CD14-positive monocyte (primary cell): Measurements from ENCODE around the gene CDH15. TPM values are rescaled to one million over a fixed set of nuclear protein-coding genes. Genes with fewer than 3 reads are reported as not detected.

Source experiments
- DNase-seq, 3 donors: peaks; one replicate each; pipeline ENCODE4 v3.0.0-alpha.2; 2011 to 2022
- H2AFZ ChIP-seq: 2 replicates; pipeline ENCODE4 v1.6.0; 2012; ENCODE audit warnings: mild to moderate bottlenecking, low read depth, low read length, inconsistent platforms; ENCODE audit not compliant: insufficient read depth, poor library complexity, severe bottlenecking
- H3K27ac ChIP-seq, 2 donors: 1 replicate in 1 of 2; 2 replicates in 1 of 2; pipeline ENCODE4 v1.5.1; 2012 to 2013; ENCODE audit warnings: low read length in 2 of 2, control low read depth in 1 of 2, inconsistent platforms in 1 of 2, low read depth in 1 of 2, mild to moderate bottlenecking in 1 of 2
- H3K27me3 ChIP-seq, 2 donors: one replicate each; pipeline versions ENCODE4 v1.6.0 to v1.6.1; 2011 to 2013; ENCODE audit warnings: low read length in 2 of 2; ENCODE audit not compliant: control insufficient read depth in 2 of 2, insufficient read depth in 2 of 2
- H3K36me3 ChIP-seq, 2 donors: replicated peaks in 1 of 2; 1 replicate in 1 of 2; 2 replicates in 1 of 2; pipeline versions ENCODE4 v1.5.1 to v1.6.1; 2012 to 2013; ENCODE audit warnings: low read length in 2 of 2, control low read depth in 1 of 2, inconsistent platforms in 1 of 2, mild to moderate bottlenecking in 1 of 2; ENCODE audit not compliant: insufficient read depth in 2 of 2, control insufficient read depth in 1 of 2
- H3K4me1 ChIP-seq, 2 donors: 1 replicate in 1 of 2; 2 replicates in 1 of 2; pipeline versions ENCODE4 v1.5.1 to v1.6.1; 2012 to 2013; ENCODE audit warnings: low read length in 2 of 2, control low read depth in 1 of 2, inconsistent platforms in 1 of 2, mild to moderate bottlenecking in 1 of 2, moderate library complexity in 1 of 2; ENCODE audit not compliant: insufficient read depth in 2 of 2, control insufficient read depth in 1 of 2
- H3K4me2 ChIP-seq: replicated peaks from 2 replicates; pipeline ENCODE3; 2012; ENCODE audit warnings: low read length, moderate library complexity, mild to moderate bottlenecking; ENCODE audit not compliant: poor library complexity, severe bottlenecking; ENCODE audit errors: extremely low read depth
- H3K4me3 ChIP-seq, 3 experiments: fragments of 200-600 bp in 1 of 3; sonication (generic) in 1 of 3; replicated peaks in 1 of 3; 1 replicate in 2 of 3; 2 replicates in 1 of 3; pipeline ENCODE4 v1.5.1; 2011 to 2013; ENCODE audit warnings: low read length in 3 of 3, mild to moderate bottlenecking in 3 of 3, control low read depth in 2 of 3, low read depth in 2 of 3, inconsistent platforms in 1 of 3, moderate library complexity in 1 of 3
- H3K79me2 ChIP-seq: 2 replicates; pipeline ENCODE4 v1.6.0; 2012; ENCODE audit warnings: mild to moderate bottlenecking, control low read depth, inconsistent platforms, low read length, moderate library complexity; ENCODE audit not compliant: insufficient read depth
- H3K9ac ChIP-seq: 2 replicates; pipeline ENCODE4 v1.6.0; 2017; ENCODE audit warnings: low read length, mild to moderate bottlenecking; ENCODE audit not compliant: insufficient read depth, poor library complexity, severe bottlenecking
- H3K9me3 ChIP-seq, 2 donors: replicated peaks in 1 of 2; 1 replicate in 1 of 2; 2 replicates in 1 of 2; pipeline versions ENCODE4 v1.5.1 to v1.6.1; 2012 to 2013; ENCODE audit warnings: low read length in 2 of 2, control low read depth in 1 of 2; ENCODE audit not compliant: control insufficient read depth in 1 of 2, insufficient read depth in 1 of 2
- H4K20me1 ChIP-seq: 2 replicates; pipeline ENCODE4 v1.6.0; 2012; ENCODE audit warnings: mild to moderate bottlenecking, low read length, control low read depth, moderate library complexity; ENCODE audit not compliant: insufficient read depth
- H3K27ac Mint-ChIP-seq, 7 donors: one replicate each; pipeline ENCODE4 v1.8.0; 2020; ENCODE audit warnings: mild to moderate bottlenecking in 7 of 7, mixed read lengths in 7 of 7, moderate library complexity in 6 of 7, inconsistent platforms in 2 of 7
- H3K27me3 Mint-ChIP-seq, 3 donors: one replicate each; pipeline ENCODE4 v1.8.0; 2021 to 2022; ENCODE audit warnings: low read depth in 3 of 3, mild to moderate bottlenecking in 3 of 3, mixed read lengths in 3 of 3, moderate library complexity in 3 of 3, inconsistent platforms in 1 of 3
- H3K36me3 Mint-ChIP-seq, 2 donors: one replicate each; pipeline ENCODE4 v1.8.0; 2020; ENCODE audit warnings: mixed read lengths in 2 of 2, inconsistent platforms in 1 of 2, mild to moderate bottlenecking in 1 of 2
- H3K4me1 Mint-ChIP-seq: one replicate; pipeline ENCODE4 v1.8.0; 2020; ENCODE audit warnings: mild to moderate bottlenecking, mixed read lengths
- H3K4me3 Mint-ChIP-seq, 2 donors: one replicate each; pipeline ENCODE4 v1.8.0; 2020; ENCODE audit warnings: mild to moderate bottlenecking in 2 of 2, mixed read lengths in 2 of 2, moderate library complexity in 1 of 2
- H3K9me3 Mint-ChIP-seq, 7 donors: one replicate each; pipeline ENCODE4 v1.8.0; 2020 to 2022; ENCODE audit warnings: mixed read lengths in 7 of 7, mild to moderate bottlenecking in 6 of 7, moderate library complexity in 6 of 7, inconsistent platforms in 2 of 7
- CTCF ChIP-seq: fragments of 200-600 bp; IDR thresholded peaks from one replicate; pipeline ENCODE4 v1.8.0; 2022; ENCODE audit warnings: antibody characterized with exemption, mild to moderate bottlenecking
- WGBS: methylation state at CpG from one replicate; pipeline ENCODE4 v1.1.5; 2013; ENCODE audit warnings: missing lambda C conversion rate; ENCODE audit not compliant: insufficient coverage; 5-methylcytosine and 5-hydroxymethylcytosine counted together
- intact Hi-C, 2 donors: fragments of 100-400 bp; cut with micrococcal nuclease; formaldehyde crosslinking; loops; one replicate each; pipeline versions ENCODE4 v1.15.0 to v1.15.1; 2023
- polyA plus RNA-seq, 3 donors: library from polyadenylated mRNA; depleted of rRNA in 1 of 3; unstranded in 2 of 3; stranded (reverse) in 1 of 3; fragments of 300-500 nt in 2 of 3; fragments of >200 nt in 1 of 3; fragmentation: Illumina TruSeq in 2 of 3; gene quantifications; 1 replicate in 2 of 3; 2 replicates in 1 of 3; pipeline ENCODE4 v1.2.3, GENCODE V29; 2012 to 2021

CDH15 gene
- polyA plus RNA-seq, 3 donors: not detected

GRCh38 chr16:89244754-89245153 is 73.2 kb downstream of the CDH15 start:
- H3K4me3 Mint-ChIP-seq: no peak overlapping the region
- Histone ChIP-seq H3K36me3 (no peaks in the 10 kb centered on the region), H3K27ac (no peak overlapping the region), H3K4me1 (peaks cover 21 to 35% of the 10 kb centered on the region in 2 donors), H3K4me2 (no peak overlapping the region), H2AFZ (no peak overlapping the region), H4K20me1 (no peaks in the 10 kb centered on the region), H3K9me3 (peaks cover 10 to 15% of the 10 kb centered on the region in 2 donors), H3K27me3 (peaks cover 0 to 20% of the 10 kb centered on the region in 2 donors), H3K79me2 (no peaks in the 10 kb centered on the region), H3K9ac (no peak overlapping the region), H3K4me3 (no peak overlapping the region)
- 95% methylated on average over 7 of the region's 12 CpGs for WGBS
- peaks cover under 1 to 21% (median 14%) of the 10 kb centered on the region in 7 donors for H3K9me3 Mint-ChIP-seq
- H3K36me3 Mint-ChIP-seq: no peaks in the 10 kb centered on the region
- H3K27ac Mint-ChIP-seq: no peak overlapping the region
- intact Hi-C loops: no loop called here
- no peak for TF ChIP-seq CTCF
- no peak for DNase-seq
- H3K27me3 Mint-ChIP-seq: peaks cover 25 to 31% (median 28%) of the 10 kb centered on the region in 3 donors
- peaks cover 19% of the 10 kb centered on the region for H3K4me1 Mint-ChIP-seq

Other genes with a start within 250 kb of the CDH15 start
- gene CBFA2T3, start 194.5 kb upstream of the CDH15 start, polyA plus RNA-seq: 10 to 100 TPM in 1 of 3 donors, 1 to 10 TPM in 2; 5.3 to 32.2 (median 6.2) TPM
- gene ACSF3, start 77.9 kb upstream of the CDH15 start, polyA plus RNA-seq: 10 to 100 TPM; 23.5 to 26.7 (median 26.4) TPM
- under 1 TPM in 1 of 3 donors, not detected in 2; 0.29 TPM for gene SLC22A31, start 28.8 kb downstream of the CDH15 start, polyA plus RNA-seq
- gene ZNF778, start 46.0 kb downstream of the CDH15 start, polyA plus RNA-seq: 1 to 10 TPM in 1 of 3 donors, under 1 TPM in 2; 0.51 to 9.0 (median 0.60) TPM